Fibroblast of pulmonary artery (primary cell): ENCODE measurements around the gene KIF14.

Experiments used
- DNase-seq: peaks from one replicate; pipeline ENCODE4 v3.0.0-alpha.2; 2010; ENCODE audit warnings: low read depth
- H3K4me3 ChIP-seq: replicated peaks from 2 replicates; pipeline ENCODE4 v1.5.1; 2011; ENCODE audit warnings: low read depth, mild to moderate bottlenecking, control low read depth, low read length, moderate library complexity
- TF ChIP-seq, protein P1 (sequence below): IDR thresholded peaks from 2 replicates; pipeline ENCODE4 v1.5.1; 2011; ENCODE audit warnings: mild to moderate bottlenecking, control low read depth, low read length, inconsistent platforms; ENCODE audit errors: missing control alignments

KIF14 gene

DNA sequence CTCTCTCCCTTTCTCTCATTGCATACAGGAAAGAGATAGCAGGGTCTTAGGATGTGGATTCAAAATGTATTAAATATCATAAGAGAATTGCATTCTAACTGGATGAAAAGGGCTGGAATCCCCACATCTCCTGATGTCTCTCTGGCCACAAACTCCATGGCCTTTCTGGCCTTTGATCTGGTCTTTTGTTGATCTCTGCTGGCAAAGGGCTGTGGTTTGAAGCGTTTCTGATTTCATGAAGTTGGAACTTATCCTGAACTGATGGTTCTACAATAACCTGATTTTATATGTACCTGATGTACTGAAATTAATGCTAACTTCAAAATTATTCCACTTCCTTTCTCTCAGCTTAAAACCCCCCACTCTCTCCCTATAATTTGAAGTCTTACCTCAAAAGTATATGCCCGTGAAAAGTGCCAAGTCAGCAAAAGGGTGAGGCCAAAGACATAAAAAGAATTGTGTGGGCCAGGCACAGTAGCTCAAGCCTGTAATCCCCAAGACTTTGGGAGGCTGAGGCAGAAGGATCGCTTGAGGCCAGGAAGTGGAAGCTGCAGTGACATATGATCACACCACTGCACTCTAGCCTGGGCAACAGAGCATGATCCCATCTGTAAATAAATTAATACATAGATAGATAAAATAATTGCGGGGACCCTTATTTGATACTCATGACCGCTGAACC is 6.4 kb upstream of the KIF14 start:
- no peak for DNase-seq
- TF ChIP-seq, protein P1, sequence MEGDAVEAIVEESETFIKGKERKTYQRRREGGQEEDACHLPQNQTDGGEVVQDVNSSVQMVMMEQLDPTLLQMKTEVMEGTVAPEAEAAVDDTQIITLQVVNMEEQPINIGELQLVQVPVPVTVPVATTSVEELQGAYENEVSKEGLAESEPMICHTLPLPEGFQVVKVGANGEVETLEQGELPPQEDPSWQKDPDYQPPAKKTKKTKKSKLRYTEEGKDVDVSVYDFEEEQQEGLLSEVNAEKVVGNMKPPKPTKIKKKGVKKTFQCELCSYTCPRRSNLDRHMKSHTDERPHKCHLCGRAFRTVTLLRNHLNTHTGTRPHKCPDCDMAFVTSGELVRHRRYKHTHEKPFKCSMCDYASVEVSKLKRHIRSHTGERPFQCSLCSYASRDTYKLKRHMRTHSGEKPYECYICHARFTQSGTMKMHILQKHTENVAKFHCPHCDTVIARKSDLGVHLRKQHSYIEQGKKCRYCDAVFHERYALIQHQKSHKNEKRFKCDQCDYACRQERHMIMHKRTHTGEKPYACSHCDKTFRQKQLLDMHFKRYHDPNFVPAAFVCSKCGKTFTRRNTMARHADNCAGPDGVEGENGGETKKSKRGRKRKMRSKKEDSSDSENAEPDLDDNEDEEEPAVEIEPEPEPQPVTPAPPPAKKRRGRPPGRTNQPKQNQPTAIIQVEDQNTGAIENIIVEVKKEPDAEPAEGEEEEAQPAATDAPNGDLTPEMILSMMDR, result no peak

GRCh38 chr1:200625381-200625824 is 4.9 kb upstream of the KIF14 start:
- DNase-seq, result no peak

More for the DNA sequence above, 6.4 kb upstream of the KIF14 start:
- H3K4me3 ChIP-seq, result no peak overlapping the region

DNA sequence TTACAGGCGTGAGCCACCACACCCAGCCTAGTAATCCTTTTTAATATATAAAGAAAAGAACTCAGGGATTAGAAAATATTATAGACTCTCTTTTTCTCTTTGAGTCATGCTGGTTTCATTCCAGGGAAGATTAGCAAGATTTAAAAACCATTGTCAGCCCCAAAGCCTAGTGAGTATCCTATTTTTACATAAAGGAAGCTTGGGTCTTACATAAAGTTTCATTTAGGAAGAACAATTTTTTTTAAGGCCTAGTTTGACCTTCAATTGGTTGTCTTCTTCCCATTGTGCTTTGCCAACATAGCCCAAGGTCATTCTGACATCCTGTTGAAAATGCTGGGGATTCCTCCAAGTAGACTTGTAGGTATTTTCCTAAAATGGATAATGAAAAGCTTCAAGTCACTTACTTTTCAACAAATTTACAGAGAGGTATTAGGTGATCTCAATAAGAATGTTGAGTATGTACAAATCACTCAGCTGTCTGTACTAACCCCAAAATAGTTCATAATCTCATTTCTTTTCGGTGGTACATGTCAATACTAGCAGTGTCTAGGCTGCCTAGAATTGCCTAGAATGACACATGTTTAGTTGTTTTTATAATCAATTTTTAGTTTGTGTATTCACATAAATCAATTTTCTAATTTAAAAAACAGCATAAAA is 4.3 kb upstream of the KIF14 start:
- no peak for DNase-seq
- H3K4me3 ChIP-seq, result no peak overlapping the region
- TF ChIP-seq, protein P1, result no peak

More at GRCh38 chr1:200625381-200625824, 4.9 kb upstream of the KIF14 start:
- TF ChIP-seq, protein P1, result no peak
- no peak overlapping the region for H3K4me3 ChIP-seq

- peak overlapping the region; percentile 84 for H3K4me3 ChIP-seq
- TF ChIP-seq, protein P1, result no peak
- no peak for DNase-seq
Observed at GRCh38 chr1:200619894-200620272, 668 bp downstream of the KIF14 start.

- TF ChIP-seq, protein P1, result no peak
- no peak for DNase-seq
- H3K4me3 ChIP-seq, result no peak overlapping the region
Observed at GRCh38 chr1:200610846-200611245, 9.7 kb downstream of the KIF14 start.

GRCh38 chr1:200602632-200603031 is 17.9 kb downstream of the KIF14 start:
- H3K4me3 ChIP-seq, result no peak overlapping the region
- TF ChIP-seq, protein P1, result no peak
- no peak for DNase-seq
